GM12864 (cell line): Measurements from ENCODE around the gene PGD.

Source experiments
- DNase-seq: peaks from one replicate; pipeline ENCODE4 v3.0.0-alpha.2; 2011; ENCODE audit warnings: low read depth
- H3K4me3 ChIP-seq: 2 replicates; pipeline ENCODE4 v1.5.1; 2011; ENCODE audit warnings: mild to moderate bottlenecking, low read depth, low read length, control low read depth
- TF ChIP-seq, protein P1 (sequence below): IDR thresholded peaks from 2 replicates; pipeline ENCODE4 v1.5.1; 2011; ENCODE audit warnings: low read depth, mild to moderate bottlenecking, moderate library complexity, low read length, control low read depth, inconsistent platforms; ENCODE audit errors: missing control alignments

PGD gene

DNA sequence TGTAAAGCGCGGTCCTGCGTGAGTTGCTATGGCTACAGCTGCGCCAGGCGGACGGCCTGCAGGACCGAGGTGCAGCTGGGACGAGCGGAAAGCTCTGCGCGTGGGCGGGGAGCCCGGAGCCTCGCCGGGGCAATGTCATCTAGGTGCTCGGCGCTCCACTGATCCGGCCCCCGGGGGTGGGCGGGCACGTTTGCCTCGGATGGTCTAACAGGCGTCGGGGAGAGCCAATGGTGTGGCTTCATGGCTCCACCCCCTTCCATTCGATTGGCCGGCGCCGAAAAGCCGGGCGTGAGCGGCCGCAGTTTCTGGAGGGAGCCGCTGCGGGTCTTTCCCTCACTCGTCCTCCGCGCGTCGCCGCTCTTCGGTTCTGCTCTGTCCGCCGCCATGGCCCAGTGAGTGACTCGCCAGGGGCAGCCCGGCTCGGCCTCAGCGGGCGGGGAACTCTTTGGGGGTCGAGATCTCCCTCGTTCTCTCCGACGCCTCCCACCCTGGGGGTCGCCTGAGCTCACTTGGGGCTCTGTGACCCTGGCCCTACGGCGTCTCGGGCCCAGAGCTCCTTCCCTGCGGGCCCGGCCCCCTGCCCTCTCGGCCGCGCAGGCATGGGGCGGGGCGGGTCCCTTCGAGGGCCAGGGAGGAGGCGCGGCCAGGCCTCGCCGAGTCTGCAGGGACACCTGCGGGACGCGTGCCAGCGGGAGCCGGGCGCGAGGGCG is at the start of gene PGD:
PGD (plus strand) TSS at position 331 of the 710 bp plus-strand sequence; CDS start at position 385, 54 bp downstream.
- DNase-seq: peak; percentile 93
- TF ChIP-seq, protein P1, sequence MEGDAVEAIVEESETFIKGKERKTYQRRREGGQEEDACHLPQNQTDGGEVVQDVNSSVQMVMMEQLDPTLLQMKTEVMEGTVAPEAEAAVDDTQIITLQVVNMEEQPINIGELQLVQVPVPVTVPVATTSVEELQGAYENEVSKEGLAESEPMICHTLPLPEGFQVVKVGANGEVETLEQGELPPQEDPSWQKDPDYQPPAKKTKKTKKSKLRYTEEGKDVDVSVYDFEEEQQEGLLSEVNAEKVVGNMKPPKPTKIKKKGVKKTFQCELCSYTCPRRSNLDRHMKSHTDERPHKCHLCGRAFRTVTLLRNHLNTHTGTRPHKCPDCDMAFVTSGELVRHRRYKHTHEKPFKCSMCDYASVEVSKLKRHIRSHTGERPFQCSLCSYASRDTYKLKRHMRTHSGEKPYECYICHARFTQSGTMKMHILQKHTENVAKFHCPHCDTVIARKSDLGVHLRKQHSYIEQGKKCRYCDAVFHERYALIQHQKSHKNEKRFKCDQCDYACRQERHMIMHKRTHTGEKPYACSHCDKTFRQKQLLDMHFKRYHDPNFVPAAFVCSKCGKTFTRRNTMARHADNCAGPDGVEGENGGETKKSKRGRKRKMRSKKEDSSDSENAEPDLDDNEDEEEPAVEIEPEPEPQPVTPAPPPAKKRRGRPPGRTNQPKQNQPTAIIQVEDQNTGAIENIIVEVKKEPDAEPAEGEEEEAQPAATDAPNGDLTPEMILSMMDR: no peak

GRCh38 chr1:10353282-10353681 is 45.6 kb upstream of the PGD start:
- TF ChIP-seq, protein P1: no peak
- no peak for DNase-seq
- H3K4me3 ChIP-seq: no peak overlapping the region

More for the DNA sequence above, at the start of gene PGD:
- H3K4me3 ChIP-seq: peak within 1 kb of the TSS; percentile 73

DNA sequence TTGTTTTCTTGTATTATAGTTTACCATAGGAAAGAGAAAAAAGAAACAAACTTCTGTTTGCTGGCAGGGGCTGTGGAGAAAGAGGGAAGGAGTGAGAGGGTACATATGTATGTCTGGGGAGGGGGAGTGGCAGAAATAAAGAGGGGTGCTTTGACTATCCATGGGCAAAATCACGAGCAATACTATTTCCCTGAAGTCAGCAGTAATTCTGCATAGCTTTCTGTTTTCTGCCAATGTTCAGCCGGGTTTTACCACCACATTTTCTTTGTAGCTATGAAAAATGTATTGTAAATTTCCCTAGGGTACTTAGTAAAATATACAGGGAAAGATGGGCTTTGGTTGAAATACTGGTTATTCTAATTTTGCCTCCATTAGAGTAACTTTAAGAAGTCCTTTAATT is 45.2 kb upstream of the PGD start:
- DNase-seq: no peak
- H3K4me3 ChIP-seq: no peak overlapping the region
- TF ChIP-seq, protein P1: no peak

GRCh38 chr1:10360045-10360444 is 38.8 kb upstream of the PGD start:
- TF ChIP-seq, protein P1: no peak
- H3K4me3 ChIP-seq: no peak overlapping the region
- DNase-seq: no peak

DNA sequence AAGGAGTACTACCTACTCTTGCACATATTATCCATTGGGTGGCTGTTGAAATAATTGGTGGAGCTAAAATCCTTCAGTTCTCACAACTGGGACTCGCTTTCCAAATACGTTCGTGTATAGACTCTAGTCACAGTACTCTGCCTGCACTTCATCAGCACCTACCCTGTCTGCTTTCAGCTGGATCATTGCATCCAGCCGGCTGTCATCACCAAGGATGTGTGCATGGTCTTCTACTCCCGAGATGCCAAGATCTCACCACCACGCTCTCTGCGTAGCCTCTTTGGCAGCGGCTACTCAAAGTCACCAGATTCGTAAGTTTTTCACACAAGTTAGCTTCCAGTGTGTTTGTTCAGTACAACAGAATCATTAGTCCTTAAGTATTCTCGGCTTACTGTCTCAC is 37.3 kb upstream of the PGD start:
- TF ChIP-seq, protein P1: no peak
- no peak overlapping the region for H3K4me3 ChIP-seq

DNA sequence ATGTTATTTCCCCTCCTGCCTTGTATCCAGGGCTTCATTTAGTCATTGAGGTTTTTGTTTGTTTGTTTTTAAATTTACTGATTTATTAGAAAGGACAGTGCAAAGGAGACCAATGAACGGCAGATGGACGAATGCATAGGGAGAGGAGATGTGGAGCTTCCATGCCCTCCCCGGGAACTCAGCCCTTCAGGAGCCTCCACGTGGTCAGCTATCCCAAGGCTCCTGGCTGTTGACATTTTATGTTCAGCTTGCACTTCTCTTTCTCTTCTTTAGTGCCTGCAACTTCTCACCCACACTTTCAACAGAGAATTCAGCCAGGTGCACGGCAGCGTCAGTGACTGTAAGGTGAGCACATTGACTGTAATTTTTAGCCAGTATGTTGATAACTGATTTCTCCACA is 30.7 kb upstream of the PGD start:
- TF ChIP-seq, protein P1: no peak
- DNase-seq: no peak
- no peak overlapping the region for H3K4me3 ChIP-seq

More for the DNA sequence above, 37.3 kb upstream of the PGD start:
- DNase-seq: no peak

DNA sequence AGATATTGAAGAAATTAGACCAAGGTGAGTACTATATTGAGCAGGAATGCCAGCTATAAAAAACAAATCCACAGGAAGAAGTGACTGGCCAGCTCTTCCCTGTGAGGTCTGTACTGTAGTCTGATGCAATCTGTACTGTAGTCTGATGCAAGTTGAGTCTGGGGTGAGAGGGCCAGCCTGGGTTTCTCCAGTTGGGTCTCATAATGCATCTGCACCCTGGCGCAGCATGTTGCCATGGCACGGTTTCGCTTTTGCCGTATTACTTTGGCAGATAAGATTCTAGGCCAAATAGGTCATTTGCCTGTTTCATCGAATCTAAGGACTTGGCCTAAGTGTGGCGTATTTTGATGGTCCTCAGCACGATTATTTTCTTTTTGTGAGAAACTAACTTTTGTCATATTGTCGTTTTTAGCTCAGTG is 24.4 kb upstream of the PGD start:
- DNase-seq: no peak
- TF ChIP-seq, protein P1: no peak
- H3K4me3 ChIP-seq: no peak overlapping the region
